ENCODE data around the gene MYRFL. TPM values are rescaled to one million over a fixed set of nuclear protein-coding genes. Genes with fewer than 3 reads are reported as not detected.

MYRFL gene
- total and polyA plus RNA-seq, 11 donors, result 0.13 to 0.96 (median 0.44) TPM; not detected in 2

DNA sequence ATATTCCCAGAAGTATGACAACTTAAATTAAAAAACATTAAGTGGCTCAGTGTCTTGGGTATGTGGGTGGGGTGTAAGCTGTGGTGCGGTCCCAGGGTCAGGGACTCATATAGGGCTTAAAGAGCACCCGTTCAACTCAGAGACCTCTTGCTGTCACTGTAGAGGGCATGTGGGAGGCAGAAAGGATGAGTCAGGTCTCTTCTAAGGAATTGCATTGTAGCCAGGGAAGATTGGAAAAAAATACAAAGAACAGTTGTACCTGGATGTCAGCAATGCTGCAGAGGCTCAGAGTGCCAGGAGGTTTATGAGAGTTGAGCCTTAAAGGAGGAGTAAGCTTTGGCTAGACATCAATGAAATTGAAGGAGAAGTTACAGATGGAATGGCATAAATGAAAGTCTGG is 104.1 kb downstream of the MYRFL start:
- peaks cover 0 to 3% (median 0%) of the 10 kb centered on the region in 12 donors for H3K4me1 ChIP-seq
- intact Hi-C loops (cut with DNase I), result no loop called here
- DNase-seq (no peak), ATAC-seq (no peak)
- no peaks in the 10 kb centered on the region for H3K27me3 ChIP-seq
- WGBS, 4 donors, result 71 to 81% (median 76%) methylated on average over 2 of the region's 2 CpGs
- H3K4me3 ChIP-seq, result no peak overlapping the region
- TF ChIP-seq POLR2A (IDR thresholded peaks at IDR 0.05), result no peak
- no peak for TF ChIP-seq CTCF (IDR thresholded peaks at IDR 0.05)
- no peaks in the 10 kb centered on the region for H3K36me3 ChIP-seq
- no peaks in the 10 kb centered on the region for H3K9me3 ChIP-seq
- no peak overlapping the region for H3K27ac ChIP-seq

- H3K4me1 ChIP-seq, result peaks cover 0 to 3% (median 0%) of the 10 kb centered on the region in 12 donors
- intact Hi-C loops (cut with DNase I), result no loop called here
- DNase-seq, result no peak
- 36 to 62% (median 46%) methylated on average over 3 of the region's 3 CpGs for WGBS, 4 donors
- no peak overlapping the region for H3K4me3 ChIP-seq
- H3K9me3 ChIP-seq, result no peaks in the 10 kb centered on the region
- no peaks in the 10 kb centered on the region for H3K36me3 ChIP-seq
- TF ChIP-seq CTCF (IDR thresholded peaks at IDR 0.05), result no peak
- no peak for TF ChIP-seq POLR2A (IDR thresholded peaks at IDR 0.05)
- no peaks in the 10 kb centered on the region for H3K27me3 ChIP-seq
- ATAC-seq, result no peak
- no peak overlapping the region for H3K27ac ChIP-seq
These were observed 104.5 kb downstream of the MYRFL start for GRCh38 chr12:69929531-69929930.

DNA sequence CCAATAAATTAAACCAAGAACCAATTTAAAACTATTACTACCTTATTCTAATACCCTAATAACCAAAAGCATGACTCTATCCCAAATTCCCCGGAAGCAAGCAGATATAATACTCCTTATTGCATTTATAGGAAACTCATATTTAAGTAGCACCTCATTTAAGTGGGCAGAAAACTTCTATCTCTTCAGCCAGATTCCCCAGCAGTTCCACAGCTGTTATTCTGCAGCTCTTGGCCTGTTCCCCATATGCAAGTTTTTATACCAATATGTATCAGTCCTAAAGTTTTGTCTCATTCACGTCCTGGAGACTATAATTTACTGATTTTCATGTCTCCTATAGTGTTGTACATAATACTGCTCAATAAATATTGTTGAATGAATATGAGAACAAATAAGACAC is 106.5 kb downstream of the MYRFL start:
- Histone ChIP-seq H3K36me3 (no peaks in the 10 kb centered on the region), H3K27me3 (no peaks in the 10 kb centered on the region), H3K9me3 (no peaks in the 10 kb centered on the region), H3K27ac (no peak overlapping the region), H3K4me1 (peaks cover 0 to 9% (median 0%) of the 10 kb centered on the region in 12 donors), H3K4me3 (no peak overlapping the region)
- DNase-seq, result no peak
- TF ChIP-seq CTCF (IDR thresholded peaks at IDR 0.05), result no peak
- no peak for TF ChIP-seq POLR2A (IDR thresholded peaks at IDR 0.05)
- WGBS, 4 donors, result 34 to 68% (median 46%) methylated on average over 2 of the region's 2 CpGs
- ATAC-seq, result no peak
- intact Hi-C loops (cut with DNase I), result no loop called here

DNA sequence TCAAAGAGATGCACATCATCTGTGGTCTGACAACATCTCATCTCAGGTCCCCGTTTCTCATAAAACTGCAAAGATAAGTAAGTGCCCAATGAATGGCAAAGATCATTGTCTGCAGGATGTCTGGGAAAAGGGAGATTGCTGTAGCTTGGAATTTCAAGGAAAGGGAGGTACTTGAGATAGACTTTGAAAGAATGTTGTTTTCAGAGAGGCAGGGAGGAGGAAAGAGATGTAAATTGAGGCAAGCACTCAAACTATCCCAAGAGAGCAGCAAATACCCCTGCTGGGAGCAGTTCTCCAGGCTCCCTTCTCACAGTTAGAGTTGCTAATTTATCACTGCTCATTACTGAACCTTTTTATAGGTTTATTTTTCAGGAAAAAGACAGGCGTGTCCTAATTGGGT is 107.1 kb downstream of the MYRFL start:
- 41 to 51% (median 47%) methylated on average over 2 of the region's 2 CpGs for WGBS, 4 donors

More for the DNA sequence above, 107.1 kb downstream of the MYRFL start:
- Histone ChIP-seq H3K27me3 (no peaks in the 10 kb centered on the region), H3K27ac (no peak overlapping the region), H3K4me3 (no peak overlapping the region), H3K4me1 (peaks cover 0 to 10% (median 0%) of the 10 kb centered on the region in 12 donors), H3K9me3 (no peaks in the 10 kb centered on the region), H3K36me3 (no peaks in the 10 kb centered on the region)
- intact Hi-C loops (cut with DNase I), result no loop called here
- TF ChIP-seq POLR2A (IDR thresholded peaks at IDR 0.05) (no peak), CTCF (IDR thresholded peaks at IDR 0.05) (no peak)
- no peak for ATAC-seq
- DNase-seq, result no peak
